HG02885 (cell line): ENCODE data around the gene UPK1B.
"Not testable (repeated sequence)": the region's sequence is repeated elsewhere in the genome, so short reads cannot be mapped to it uniquely, and the experiment has no call there.

Experiments used
- ATAC-seq: cut with Tn5 transposase; IDR thresholded peaks from one replicate; pipeline ENCODE4 v1.9.1; 2021; ENCODE audit warnings: mild to moderate bottlenecking; ENCODE audit not compliant: unreplicated experiment, poor library complexity

Gene UPK1B

GRCh38 chr3:119173325-119173724 is at the start of gene UPK1B:
Gene UPK1B, plus strand, starts transcription at chr3:119173598. Its CDS starts 13,144 bp downstream, at chr3:119186742.
- no peak for ATAC-seq

- ATAC-seq: no peak
These were observed 48.1 kb upstream of the UPK1B start for GRCh38 chr3:119125342-119125741.

- no peak for ATAC-seq
These were observed 47.5 kb upstream of the UPK1B start for GRCh38 chr3:119125742-119126504.

- ATAC-seq: not testable (repeated sequence)
These were observed 43.1 kb upstream of the UPK1B start for GRCh38 chr3:119130291-119130690.

GRCh38 chr3:119132291-119132690 is 41.1 kb upstream of the UPK1B start:
- ATAC-seq: not testable (repeated sequence)

- not testable (repeated sequence) for ATAC-seq
These were observed 34.0 kb upstream of the UPK1B start for GRCh38 chr3:119139360-119139759.

GRCh38 chr3:119140466-119140865 is 32.9 kb upstream of the UPK1B start:
- no peak for ATAC-seq

GRCh38 chr3:119145128-119145499 is 28.3 kb upstream of the UPK1B start:
- peak; percentile 42 for ATAC-seq

GRCh38 chr3:119145500-119146167 is 27.8 kb upstream of the UPK1B start, which contains the start of gene TEX55:
Gene TEX55, plus strand, starts transcription at chr3:119146165. Its CDS starts 25 bp downstream, at chr3:119146190.
- ATAC-seq: peak; percentile 78

GRCh38 chr3:119146578-119147375 is 26.6 kb upstream of the UPK1B start:
- no peak for ATAC-seq

GRCh38 chr3:119147494-119147893 is 25.9 kb upstream of the UPK1B start:
- ATAC-seq: no peak

- no peak for ATAC-seq
These were observed 24.8 kb upstream of the UPK1B start for GRCh38 chr3:119148493-119149180.

- no peak for ATAC-seq
These were observed 23.9 kb upstream of the UPK1B start for GRCh38 chr3:119149484-119149883.

- no peak for ATAC-seq
These were observed 16.5 kb upstream of the UPK1B start for GRCh38 chr3:119156868-119157267.

- ATAC-seq: no peak
These were observed 15.4 kb upstream of the UPK1B start for GRCh38 chr3:119157971-119158370.

GRCh38 chr3:119160361-119160760 is 13.0 kb upstream of the UPK1B start:
- no peak for ATAC-seq

GRCh38 chr3:119160815-119161214 is 12.6 kb upstream of the UPK1B start:
- ATAC-seq: no peak

- ATAC-seq: no peak
These were observed 12.2 kb upstream of the UPK1B start for GRCh38 chr3:119161240-119161639.

GRCh38 chr3:119164745-119165144 is 8.7 kb upstream of the UPK1B start:
- ATAC-seq: not testable (repeated sequence)

- ATAC-seq: no peak
These were observed 2.6 kb upstream of the UPK1B start for GRCh38 chr3:119170821-119171220.
